Fibroblast of skin of left quadriceps (primary cell): ENCODE measurements around the gene RNF5.
"Not testable (repeated sequence)": the region's sequence is repeated elsewhere in the genome, so short reads cannot be mapped to it uniquely, and the experiment has no call there.

ENCODE experiments used
- DNase-seq, 2 experiments: peaks; one replicate each; pipeline ENCODE4 v3.0.0-alpha.2; 2013; ENCODE audit warnings: low read depth in 2 of 2

RNF5 gene

GRCh38 chr6:32204268-32204715, 26.1 kb downstream of the RNF5 start:
- no peak for DNase-seq

- no peak for DNase-seq
Observed at GRCh38 chr6:32208996-32209395, 30.8 kb downstream of the RNF5 start.

GRCh38 chr6:32210191-32210601, 32.0 kb downstream of the RNF5 start:
- DNase-seq: no peak

GRCh38 chr6:32211432-32211831, 33.2 kb downstream of the RNF5 start:
- DNase-seq: not testable (repeated sequence)

GRCh38 chr6:32212076-32212760, 34.0 kb downstream of the RNF5 start:
- no peak for DNase-seq

GRCh38 chr6:32213649-32214048, 35.4 kb downstream of the RNF5 start:
- no peak for DNase-seq

GRCh38 chr6:32214126-32214525, 35.9 kb downstream of the RNF5 start:
- DNase-seq: no peak

- no peak for DNase-seq
Observed at GRCh38 chr6:32215617-32216016, 37.4 kb downstream of the RNF5 start.

GRCh38 chr6:32216285-32216684, 38.1 kb downstream of the RNF5 start:
- no peak for DNase-seq

- DNase-seq: no peak
Observed at GRCh38 chr6:32216998-32217397, 38.8 kb downstream of the RNF5 start.

- no peak for DNase-seq
Observed at GRCh38 chr6:32218167-32218566, 40.0 kb downstream of the RNF5 start.

GRCh38 chr6:32220021-32220420, 41.8 kb downstream of the RNF5 start:
- DNase-seq: no peak

GRCh38 chr6:32222333-32223230, 44.4 kb downstream of the RNF5 start:
- DNase-seq: no peak

GRCh38 chr6:32223258-32224235, 45.3 kb downstream of the RNF5 start, which contains the start of gene NOTCH4:
Gene NOTCH4, minus strand, starts transcription at chr6:32224067. Its CDS starts 139 bp downstream, at chr6:32223928.
- no peak for DNase-seq

- DNase-seq: no peak
Observed at GRCh38 chr6:32224696-32225095, 46.5 kb downstream of the RNF5 start.

- no peak for DNase-seq
Observed at GRCh38 chr6:32226434-32226833, 48.2 kb downstream of the RNF5 start.
